T-helper 2 cell treated with Interferon-gamma antibody and Interleukin-4, amounts not matched to agents 5 μg/mL and 100 μg/mL, for 36 hours (primary cell): ENCODE results near the gene HCAR1.
"Not testable (repeated sequence)": the region's sequence is repeated elsewhere in the genome, so short reads cannot be mapped to it uniquely, and the experiment has no call there.

Experiments used
- DNase-seq: peaks from one replicate; pipeline ENCODE4 v3.0.0; 2021; ENCODE audit warnings: low spot score
- H3K27ac Mint-ChIP-seq: one replicate; pipeline ENCODE4 v1.8.0; 2021; ENCODE audit warnings: mild to moderate bottlenecking, mixed read lengths
- H3K27me3 Mint-ChIP-seq: one replicate; pipeline ENCODE4 v1.8.0; 2021; ENCODE audit warnings: low read depth, mixed read lengths
- H3K36me3 Mint-ChIP-seq: one replicate; pipeline ENCODE4 v1.8.0; 2021; ENCODE audit warnings: low read depth, mixed read lengths
- H3K4me1 Mint-ChIP-seq: one replicate; pipeline ENCODE4 v1.8.0; 2021; ENCODE audit warnings: low read depth, mixed read lengths
- H3K4me3 Mint-ChIP-seq: one replicate; pipeline ENCODE4 v1.8.0; 2022; ENCODE audit warnings: mild to moderate bottlenecking, moderate library complexity, mixed read lengths
- H3K9me3 Mint-ChIP-seq: one replicate; pipeline ENCODE4 v1.8.0; 2021; ENCODE audit warnings: mixed read lengths

Gene HCAR1

GRCh38 chr12:122702890-122703611 is 27.6 kb downstream of the HCAR1 start, which contains the start of gene HCAR2:
HCAR2 (minus strand) TSS chr12:122703357; CDS start chr12:122703283, 74 bp downstream.
- not testable (repeated sequence) for H3K27me3 Mint-ChIP-seq, H3K36me3 Mint-ChIP-seq, H3K9me3 Mint-ChIP-seq, DNase-seq, H3K4me1 Mint-ChIP-seq, H3K4me3 Mint-ChIP-seq, H3K27ac Mint-ChIP-seq

GRCh38 chr12:122701481-122701880 is 29.2 kb downstream of the HCAR1 start:
- H3K27me3 Mint-ChIP-seq, H3K27ac Mint-ChIP-seq, DNase-seq, H3K4me3 Mint-ChIP-seq, H3K4me1 Mint-ChIP-seq, H3K9me3 Mint-ChIP-seq, H3K36me3 Mint-ChIP-seq: not testable (repeated sequence)

- not testable (repeated sequence) for H3K27ac Mint-ChIP-seq, H3K4me3 Mint-ChIP-seq, DNase-seq, H3K27me3 Mint-ChIP-seq, H3K9me3 Mint-ChIP-seq, H3K36me3 Mint-ChIP-seq, H3K4me1 Mint-ChIP-seq
Measured at GRCh38 chr12:122700038-122700710, 30.5 kb downstream of the HCAR1 start.

DNA sequence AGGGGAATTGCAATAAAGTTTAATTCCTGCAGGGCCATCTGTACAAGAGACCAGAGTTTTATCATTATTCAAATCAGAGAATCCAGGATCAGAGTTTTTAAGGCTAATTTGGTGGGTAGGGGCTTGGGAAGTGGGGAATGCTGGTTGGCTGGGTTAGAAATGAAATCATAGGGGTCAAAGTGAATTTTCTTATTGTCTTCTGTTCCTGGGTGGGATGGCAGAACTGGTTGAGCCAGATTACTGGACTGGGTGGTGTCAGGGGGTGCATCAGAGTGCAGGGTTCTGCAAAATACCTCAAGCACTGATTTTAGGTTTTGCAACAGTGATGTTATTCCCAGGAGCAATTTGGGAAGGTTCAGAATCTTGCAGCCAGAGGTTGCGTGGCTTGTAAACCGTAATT is 33.7 kb downstream of the HCAR1 start:
- DNase-seq, H3K9me3 Mint-ChIP-seq, H3K4me1 Mint-ChIP-seq, H3K36me3 Mint-ChIP-seq, H3K27me3 Mint-ChIP-seq, H3K4me3 Mint-ChIP-seq, H3K27ac Mint-ChIP-seq: not testable (repeated sequence)

DNA sequence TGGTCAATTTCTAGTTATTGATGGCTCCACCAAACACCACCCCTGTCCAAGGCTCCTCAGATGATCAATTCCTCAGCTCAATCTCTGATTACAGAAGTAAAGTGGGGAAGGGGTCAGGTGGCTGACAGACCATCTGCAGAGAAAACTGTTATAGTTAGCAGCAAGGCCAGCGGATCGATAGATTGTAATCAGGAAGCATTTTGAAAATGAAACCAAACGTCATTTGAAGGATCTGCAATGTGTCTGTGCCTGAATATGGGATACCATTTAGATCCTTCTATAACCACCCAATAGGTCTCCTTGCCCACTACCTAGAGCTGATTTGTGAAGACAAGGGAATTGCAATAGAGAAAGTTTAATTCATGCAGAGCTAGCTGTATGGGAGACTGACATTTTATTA is 39.1 kb downstream of the HCAR1 start:
- no peak overlapping the region for H3K4me3 Mint-ChIP-seq

GRCh38 chr12:122688291-122688690 is 42.4 kb downstream of the HCAR1 start:
- Mint-ChIP-seq H3K4me3 (no peak overlapping the region), H3K9me3 (no peaks in the 10 kb centered on the region), H3K4me1 (peaks cover 4% of the 10 kb centered on the region), H3K36me3 (no peaks in the 10 kb centered on the region), H3K27me3 (no peaks in the 10 kb centered on the region), H3K27ac (no peak overlapping the region)
- no peak for DNase-seq

More for the DNA sequence above, 39.1 kb downstream of the HCAR1 start:
- DNase-seq: no peak
- Mint-ChIP-seq H3K27ac (no peak overlapping the region), H3K4me1 (peaks cover 4% of the 10 kb centered on the region), H3K36me3 (no peaks in the 10 kb centered on the region), H3K27me3 (no peaks in the 10 kb centered on the region), H3K9me3 (no peaks in the 10 kb centered on the region)

DNA sequence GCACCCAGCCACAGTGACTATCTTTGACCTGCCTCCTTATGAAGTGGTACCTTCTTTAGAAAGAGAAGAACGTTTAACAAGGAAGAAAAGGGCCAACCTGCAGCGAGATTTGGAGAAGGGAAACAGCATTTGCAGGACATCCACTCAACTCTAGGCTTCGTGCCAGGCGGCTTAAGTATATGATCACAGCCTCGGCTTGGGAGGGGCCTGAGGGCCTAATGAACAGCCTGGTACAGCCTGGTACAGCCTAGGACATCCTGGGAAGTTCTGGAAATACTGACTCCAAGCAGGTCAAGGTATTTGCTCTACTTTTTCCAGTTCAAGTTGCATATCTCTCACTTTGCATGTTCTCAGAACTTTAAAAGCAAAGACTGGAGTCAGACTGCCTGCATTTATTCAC is 43.6 kb downstream of the HCAR1 start:
- Mint-ChIP-seq H3K27ac (no peak overlapping the region), H3K4me3 (no peak overlapping the region), H3K36me3 (no peaks in the 10 kb centered on the region), H3K27me3 (no peaks in the 10 kb centered on the region), H3K4me1 (peaks cover 4% of the 10 kb centered on the region), H3K9me3 (no peaks in the 10 kb centered on the region)
- DNase-seq: no peak

DNA sequence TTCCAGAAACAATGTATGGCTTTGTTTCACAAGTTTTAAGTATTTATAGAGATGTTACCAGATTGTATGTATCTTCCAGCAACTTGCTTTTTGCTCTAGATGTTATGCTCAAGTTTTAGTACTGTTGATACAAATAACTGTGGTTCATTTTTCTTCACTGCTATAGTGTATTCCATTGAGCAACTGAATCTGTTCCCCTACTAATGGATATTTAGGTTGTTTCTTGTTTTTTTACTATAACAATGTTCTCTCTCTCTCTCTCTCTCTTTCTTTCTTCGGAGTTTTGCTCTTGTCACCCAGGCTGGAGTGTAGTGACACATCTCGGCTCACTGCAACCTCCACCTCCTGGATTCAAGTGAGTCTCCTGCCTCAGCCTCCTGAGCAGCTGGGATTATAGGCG is 44.1 kb downstream of the HCAR1 start:
- Mint-ChIP-seq H3K4me1 (peaks cover 2% of the 10 kb centered on the region), H3K9me3 (no peaks in the 10 kb centered on the region)
- no peak for DNase-seq

GRCh38 chr12:122684297-122684813 is 46.3 kb downstream of the HCAR1 start:
- Mint-ChIP-seq H3K36me3 (no peaks in the 10 kb centered on the region), H3K9me3 (no peaks in the 10 kb centered on the region), H3K27ac (no peak overlapping the region), H3K4me1 (no peaks in the 10 kb centered on the region), H3K27me3 (no peaks in the 10 kb centered on the region), H3K4me3 (no peak overlapping the region)
- DNase-seq: no peak

More for the DNA sequence above, 44.1 kb downstream of the HCAR1 start:
- Mint-ChIP-seq H3K27me3 (no peaks in the 10 kb centered on the region), H3K36me3 (no peaks in the 10 kb centered on the region), H3K27ac (no peak overlapping the region), H3K4me3 (no peak overlapping the region)

DNA sequence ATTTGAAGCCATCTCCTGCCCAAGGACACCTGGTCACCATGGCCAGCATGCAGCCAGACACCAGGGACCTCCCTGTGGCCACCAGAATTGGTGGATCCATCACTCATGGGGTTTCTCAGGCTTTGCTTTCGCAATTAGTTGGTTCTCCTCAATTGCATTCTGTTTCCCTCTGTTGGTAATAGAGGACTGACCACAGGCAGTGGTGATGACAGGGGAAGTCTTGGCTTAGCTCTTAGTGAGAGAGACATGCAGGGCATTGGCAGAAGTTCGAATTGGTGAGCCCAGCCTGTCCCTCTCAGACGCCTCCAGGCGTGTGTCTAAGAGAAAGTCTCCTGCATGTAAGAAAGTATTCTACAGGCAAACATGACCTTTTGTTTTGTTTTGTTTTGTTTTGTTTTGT is 48.8 kb downstream of the HCAR1 start:
- no peak for DNase-seq
- Mint-ChIP-seq H3K27me3 (no peaks in the 10 kb centered on the region), H3K9me3 (no peaks in the 10 kb centered on the region), H3K4me3 (no peak overlapping the region), H3K4me1 (no peaks in the 10 kb centered on the region), H3K36me3 (no peaks in the 10 kb centered on the region), H3K27ac (no peak overlapping the region)

DNA sequence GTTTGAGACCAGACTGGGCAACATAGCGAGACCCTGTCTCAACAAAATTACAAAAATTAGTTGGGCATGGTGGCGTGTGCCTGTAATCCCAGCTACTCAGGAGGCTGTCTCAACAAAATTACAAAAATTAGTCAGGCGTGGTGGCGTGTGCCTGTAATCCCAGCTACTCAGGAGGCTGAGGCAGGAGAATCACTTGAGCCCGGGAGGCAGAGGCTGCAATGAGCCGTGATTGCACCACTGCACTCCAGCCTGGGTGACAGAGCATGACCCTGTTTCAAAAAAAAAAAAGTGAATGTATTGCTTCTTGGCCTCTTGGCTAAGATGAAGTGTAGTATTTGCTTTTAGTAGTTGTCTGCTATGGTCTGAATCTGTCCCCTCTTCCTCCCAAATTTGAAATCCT is 49.7 kb downstream of the HCAR1 start:
- not testable (repeated sequence) for H3K36me3 Mint-ChIP-seq, H3K9me3 Mint-ChIP-seq, H3K27ac Mint-ChIP-seq, H3K4me1 Mint-ChIP-seq, H3K4me3 Mint-ChIP-seq, H3K27me3 Mint-ChIP-seq, DNase-seq

DNA sequence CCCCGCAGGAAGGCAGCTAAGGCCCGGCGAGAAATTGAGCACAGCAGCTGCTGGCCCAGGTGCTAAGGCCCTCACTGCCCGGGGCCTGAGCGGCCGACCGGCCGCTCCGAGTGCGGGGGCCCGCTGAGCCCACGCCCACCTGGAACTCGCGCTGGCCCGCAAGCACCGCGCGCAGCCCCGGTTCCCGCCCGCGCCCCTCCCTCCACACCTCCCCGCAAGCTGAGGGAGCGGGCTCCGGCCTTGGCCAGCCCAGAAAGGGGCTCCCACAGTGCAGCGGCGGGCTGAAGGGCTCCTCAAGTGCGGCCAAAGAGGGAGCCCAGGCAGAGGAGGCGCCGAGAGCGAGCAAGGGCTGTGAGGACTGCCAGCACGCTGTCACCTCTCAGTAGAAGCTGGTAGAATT is 53.9 kb downstream of the HCAR1 start:
- H3K36me3 Mint-ChIP-seq, DNase-seq, H3K27me3 Mint-ChIP-seq, H3K4me1 Mint-ChIP-seq, H3K4me3 Mint-ChIP-seq, H3K9me3 Mint-ChIP-seq, H3K27ac Mint-ChIP-seq: not testable (repeated sequence)
